ENCODE data around the gene BCAS1. TPM values are rescaled to one million over a fixed set of nuclear protein-coding genes. Genes with fewer than 3 reads are reported as not detected.

BCAS1 gene
- total RNA-seq, 1 experiment from 2014 or later, result 0.17 TPM

- RAD21 ChIA-PET (ENCODE audit: low non-redundant PET in 1 of 2, low total read pairs in 2 of 2, uncharacterized antibody in 2 of 2, unreplicated experiment in 2 of 2), result no interaction called here
- H3K27ac ChIP-seq (ENCODE audit: low read depth, low read length), result no peak overlapping the region
- BruUV-seq (replicated peaks), result no TSS peak
- ATAC-seq (no peak), DNase-seq (ENCODE audit: low read depth, low spot score) (no peak)
- no peaks in the 10 kb centered on the region for H3K27me3 ChIP-seq (ENCODE audit: insufficient read depth, low read length)
- CTCF ChIA-PET, result no interaction called here
- no peaks in the 10 kb centered on the region for H4K20me1 ChIP-seq (ENCODE audit: insufficient read depth)
- H3K4me3 ChIP-seq (replicated peaks in 1 of 2; ENCODE audit: low read depth in 1 of 2, low read length in 2 of 2), result no peak overlapping the region
- intact Hi-C loops (cut with micrococcal nuclease), result no loop called here
- POLR2A ChIA-PET, result no interaction called here
- H3K4me1 ChIP-seq (ENCODE audit: control insufficient read depth in 1 of 2, insufficient read depth in 2 of 2, low read length in 2 of 2), result peaks cover 0 to 2% of the 10 kb centered on the region in 2 experiments; a peak in 2 of 4 replicates
- no peaks in the 10 kb centered on the region for H3K36me3 ChIP-seq (ENCODE audit: control insufficient read depth in 1 of 2, insufficient read depth in 2 of 2, low read length in 2 of 2)
- H3K9me2 ChIP-seq (ENCODE audit: insufficient read depth), result no peaks in the 10 kb centered on the region
- no peak overlapping the region for H3K4me2 ChIP-seq (ENCODE audit: low read length)
- H2AFZ ChIP-seq (ENCODE audit: low read depth, low read length, poor library complexity, severe bottlenecking), result no peak overlapping the region
- no peaks in the 10 kb centered on the region for H3K79me2 ChIP-seq (ENCODE audit: insufficient read depth, low read length)
- TF ChIP-seq ELF1 (IDR thresholded peaks at IDR 0.05; ENCODE audit: borderline replicate concordance, low read depth), result no peak
- TF ChIP-seq CEBPB (IDR thresholded peaks at IDR 0.05; ENCODE audit: low read depth), result no peak
- no peak for TF ChIP-seq EGR1 (IDR thresholded peaks at IDR 0.05; ENCODE audit: low read depth)
- TF ChIP-seq EZH2phosphoT487 (IDR thresholded peaks at IDR 0.05; ENCODE audit: borderline replicate concordance), result no peak
- TF ChIP-seq FOSL1 (IDR thresholded peaks at IDR 0.05; ENCODE audit: low read depth), result no peak
- no peak for TF ChIP-seq YY1 (IDR thresholded peaks at IDR 0.05; ENCODE audit: extremely low read depth, insufficient replicate concordance, low read depth, low read length)
- TF ChIP-seq CTCF (IDR thresholded peaks at IDR 0.05 in 2 of 3, conservative IDR thresholded peaks at IDR 0.05 in 1 of 3; ENCODE audit: borderline replicate concordance in 1 of 3, insufficient read depth in 1 of 3, low read depth in 2 of 3, low read length in 2 of 3), result no peak
- TF ChIP-seq RAD21 (IDR thresholded peaks at IDR 0.05; ENCODE audit: low read depth), result no peak
- no peak for TF ChIP-seq TCF7L2 (IDR thresholded peaks at IDR 0.05; ENCODE audit: borderline replicate concordance, extremely low read depth, insufficient read depth, insufficient read length)
- no peak for TF ChIP-seq CBX3 (IDR thresholded peaks at IDR 0.05; ENCODE audit: low read depth)
- TF ChIP-seq SIN3A (IDR thresholded peaks at IDR 0.05; ENCODE audit: low read depth), result no peak
- no peak for TF ChIP-seq MAX (IDR thresholded peaks at IDR 0.05)
- TF ChIP-seq SRF (IDR thresholded peaks at IDR 0.05; ENCODE audit: low read depth), result no peak
- TF ChIP-seq ZNF274 (IDR thresholded peaks at IDR 0.05; ENCODE audit: low read depth, low read length), result no peak
- no peak for TF ChIP-seq POLR2A (IDR thresholded peaks at IDR 0.05; ENCODE audit: borderline replicate concordance, extremely low read depth, insufficient read depth, insufficient read length)
- TF ChIP-seq SP1 (IDR thresholded peaks at IDR 0.05; ENCODE audit: low read depth), result no peak
- TF ChIP-seq EZH2 (IDR thresholded peaks at IDR 0.05), result no peak
- TF ChIP-seq ATF3 (IDR thresholded peaks at IDR 0.05), result no peak
- TF ChIP-seq JUND (IDR thresholded peaks at IDR 0.05), result no peak
- no peak overlapping the region for H3K9ac ChIP-seq (ENCODE audit: low read length)
- no peaks in the 10 kb centered on the region for H3K9me3 ChIP-seq (ENCODE audit: control insufficient read depth in 1 of 2, insufficient read depth in 1 of 2, low read depth in 1 of 2, low read length in 2 of 2)
These were observed 115.4 kb downstream of the BCAS1 start for GRCh38 chr20:53954723-53955658.
